Epithelial cell of proximal tubule (primary cell): ENCODE measurements around the gene RRAS. TPM values are rescaled to one million over a fixed set of nuclear protein-coding genes. Genes with fewer than 3 reads are reported as not detected.

Experiments
- DNase-seq: peaks from one replicate; pipeline ENCODE4 v3.0.0-alpha.2; 2011; ENCODE audit warnings: low read depth
- H3K4me3 ChIP-seq: 2 replicates; pipeline ENCODE4 v1.5.1; 2011; ENCODE audit warnings: low read depth, mild to moderate bottlenecking, low read length
- CTCF ChIP-seq: conservative IDR thresholded peaks from 2 replicates; pipeline ENCODE4 v1.5.1; 2012; ENCODE audit warnings: low read depth, mild to moderate bottlenecking, low read length
- total RNA-seq: library from RNA; depleted of rRNA; stranded (reverse); fragments of >200 nt; gene quantifications from 2 replicates; pipeline ENCODE4 v1.2.3, GENCODE V29; 2015

RRAS gene
- total RNA-seq, 1 donor from 2014 or later = 67.2 TPM

GRCh38 chr19:49685845-49686332 lies 45.9 kb upstream of the RRAS start:
- no peak for TF ChIP-seq CTCF
- DNase-seq = no peak
- no peak overlapping the region for H3K4me3 ChIP-seq

GRCh38 chr19:49684983-49685553 lies 45.1 kb upstream of the RRAS start:
- no peak for TF ChIP-seq CTCF
- DNase-seq = no peak
- H3K4me3 ChIP-seq = no peak overlapping the region

- no peak for DNase-seq
- H3K4me3 ChIP-seq = no peak overlapping the region
- TF ChIP-seq CTCF = peak; percentile 50
These were observed 44.5 kb upstream of the RRAS start for GRCh38 chr19:49684251-49684982.

- DNase-seq = no peak
These were observed 43.9 kb upstream of the RRAS start for GRCh38 chr19:49683814-49684250.

GRCh38 chr19:49682274-49682673 lies 42.3 kb upstream of the RRAS start:
- no peak overlapping the region for H3K4me3 ChIP-seq
- no peak for DNase-seq
- TF ChIP-seq CTCF = no peak

More at GRCh38 chr19:49683814-49684250, 43.9 kb upstream of the RRAS start:
- H3K4me3 ChIP-seq = no peak overlapping the region
- TF ChIP-seq CTCF = no peak

- no peak overlapping the region for H3K4me3 ChIP-seq
- no peak for DNase-seq
- TF ChIP-seq CTCF = no peak
These were observed 41.9 kb upstream of the RRAS start for GRCh38 chr19:49681830-49682229.
